ENCODE results near the gene DGKB.

DGKB gene

GRCh38 chr7:14292737-14293136 is 609.8 kb downstream of the DGKB start:
- no peaks in the 10 kb centered on the region for H3K36me3 ChIP-seq (ENCODE audit: low read depth)
- no peaks in the 10 kb centered on the region for H3K27me3 ChIP-seq (ENCODE audit: insufficient read depth, poor library complexity, severe bottlenecking)
- ATAC-seq (ENCODE audit: low read depth) (no peak), DNase-seq (ENCODE audit: low spot score) (no peak)
- no peaks in the 10 kb centered on the region for H3K9me3 ChIP-seq (ENCODE audit: severe bottlenecking)
- H3K4me3 ChIP-seq (ENCODE audit: severe bottlenecking), result no peak overlapping the region
- H3K4me1 ChIP-seq (ENCODE audit: insufficient read depth, poor library complexity, severe bottlenecking), result no peaks in the 10 kb centered on the region
- no peak for TF ChIP-seq CTCF (IDR thresholded peaks at IDR 0.05; ENCODE audit: poor library complexity, severe bottlenecking)
- H3K27ac ChIP-seq (ENCODE audit: poor library complexity, severe bottlenecking), result no peak overlapping the region

- no peaks in the 10 kb centered on the region for H3K4me1 ChIP-seq (ENCODE audit: insufficient read depth, poor library complexity, severe bottlenecking)
- ATAC-seq (ENCODE audit: low read depth), result no peak
- no peak overlapping the region for H3K27ac ChIP-seq (ENCODE audit: poor library complexity, severe bottlenecking)
- no peaks in the 10 kb centered on the region for H3K27me3 ChIP-seq (ENCODE audit: insufficient read depth, poor library complexity, severe bottlenecking)
- H3K36me3 ChIP-seq (ENCODE audit: low read depth), result no peaks in the 10 kb centered on the region
- DNase-seq (ENCODE audit: low spot score), result no peak
- H3K4me3 ChIP-seq (ENCODE audit: severe bottlenecking), result no peak overlapping the region
- no peak for TF ChIP-seq CTCF (IDR thresholded peaks at IDR 0.05; ENCODE audit: poor library complexity, severe bottlenecking)
- H3K9me3 ChIP-seq (ENCODE audit: severe bottlenecking), result no peaks in the 10 kb centered on the region
These were observed 612.6 kb downstream of the DGKB start for GRCh38 chr7:14289957-14290356.

- ATAC-seq (ENCODE audit: low read depth), result no peak
- H3K9me3 ChIP-seq (ENCODE audit: severe bottlenecking), result no peaks in the 10 kb centered on the region
- TF ChIP-seq CTCF (IDR thresholded peaks at IDR 0.05; ENCODE audit: poor library complexity, severe bottlenecking), result no peak
These were observed 613.9 kb downstream of the DGKB start for GRCh38 chr7:14288701-14289100.

GRCh38 chr7:14287398-14287797 is 615.2 kb downstream of the DGKB start:
- H3K27me3 ChIP-seq (ENCODE audit: insufficient read depth, poor library complexity, severe bottlenecking), result no peaks in the 10 kb centered on the region

More at GRCh38 chr7:14288701-14289100, 613.9 kb downstream of the DGKB start:
- Histone ChIP-seq H3K27me3 (ENCODE audit: insufficient read depth, poor library complexity, severe bottlenecking) (no peaks in the 10 kb centered on the region), H3K27ac (ENCODE audit: poor library complexity, severe bottlenecking) (no peak overlapping the region), H3K4me3 (ENCODE audit: severe bottlenecking) (no peak overlapping the region), H3K4me1 (ENCODE audit: insufficient read depth, poor library complexity, severe bottlenecking) (no peaks in the 10 kb centered on the region), H3K36me3 (ENCODE audit: low read depth) (no peaks in the 10 kb centered on the region)
- DNase-seq (ENCODE audit: low spot score), result no peak

More at GRCh38 chr7:14287398-14287797, 615.2 kb downstream of the DGKB start:
- no peaks in the 10 kb centered on the region for H3K36me3 ChIP-seq (ENCODE audit: low read depth)
- DNase-seq (ENCODE audit: low spot score) (no peak), ATAC-seq (ENCODE audit: low read depth) (no peak)
- TF ChIP-seq CTCF (IDR thresholded peaks at IDR 0.05; ENCODE audit: poor library complexity, severe bottlenecking), result no peak
- no peaks in the 10 kb centered on the region for H3K9me3 ChIP-seq (ENCODE audit: severe bottlenecking)
- no peaks in the 10 kb centered on the region for H3K4me1 ChIP-seq (ENCODE audit: insufficient read depth, poor library complexity, severe bottlenecking)
- no peak overlapping the region for H3K27ac ChIP-seq (ENCODE audit: poor library complexity, severe bottlenecking)
- no peak overlapping the region for H3K4me3 ChIP-seq (ENCODE audit: severe bottlenecking)

Measured in RWPE2 (cell line).